Esophagus muscularis mucosa (tissue), 2 donors: ENCODE measurements around the gene RGPD3.

ENCODE experiments used
- POLR2A ChIP-seq: fragments of 450-650 bp; IDR thresholded peaks from one replicate; pipeline ENCODE4 v1.6.1; 2017; ENCODE audit warnings: antibody characterized with exemption, moderate library complexity, mild to moderate bottlenecking, low read depth
- POLR2AphosphoS5 ChIP-seq, 2 donors: sonication (generic); formaldehyde crosslinking; IDR thresholded peaks; one replicate each; pipeline ENCODE4 v1.6.1; 2017; ENCODE audit warnings: antibody characterized with exemption in 2 of 2

DNA sequence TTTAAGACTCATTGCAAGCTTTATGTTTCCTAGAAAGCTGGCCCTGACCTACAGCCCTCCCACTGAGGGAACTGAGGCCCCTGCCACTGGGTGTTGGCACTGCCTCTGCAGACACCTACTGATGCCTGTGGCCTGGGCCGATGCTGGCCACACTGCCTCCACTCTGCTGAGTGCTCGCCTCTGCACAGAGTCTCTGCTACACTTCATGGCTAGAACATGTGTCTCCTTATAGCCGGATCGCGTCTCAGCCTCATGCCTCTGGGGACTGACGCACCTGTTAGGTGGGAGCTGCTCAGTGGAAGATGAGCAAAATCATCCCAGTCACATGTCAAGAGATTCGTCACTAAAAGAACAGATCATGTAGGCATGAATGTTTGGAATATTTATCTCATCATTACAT, 108.7 kb downstream of the RGPD3 start:
- TF ChIP-seq POLR2AphosphoS5 (IDR thresholded peaks at IDR 0.05): no peak
- no peak for TF ChIP-seq POLR2A
